Gastroesophageal sphincter (tissue), 3 donors: ENCODE measurements around the gene ZNF775.

Experiments used
- POLR2A ChIP-seq, 2 donors: fragments of 450-650 bp; IDR thresholded peaks; one replicate each; pipeline ENCODE4 v1.6.1; 2017; ENCODE audit warnings: antibody characterized with exemption in 2 of 2, mild to moderate bottlenecking in 2 of 2, moderate library complexity in 1 of 2
- TF ChIP-seq, protein P1 (sequence below), 4 experiments: fragments of 200-600 bp in 2 of 4; fragments of 450-650 bp in 2 of 4; sonication (generic) in 1 of 4; IDR thresholded peaks; one replicate each; pipeline ENCODE4 v1.5.1; 2017 to 2019; ENCODE audit warnings: antibody characterized with exemption in 4 of 4, mild to moderate bottlenecking in 2 of 4, moderate library complexity in 2 of 4

DNA sequence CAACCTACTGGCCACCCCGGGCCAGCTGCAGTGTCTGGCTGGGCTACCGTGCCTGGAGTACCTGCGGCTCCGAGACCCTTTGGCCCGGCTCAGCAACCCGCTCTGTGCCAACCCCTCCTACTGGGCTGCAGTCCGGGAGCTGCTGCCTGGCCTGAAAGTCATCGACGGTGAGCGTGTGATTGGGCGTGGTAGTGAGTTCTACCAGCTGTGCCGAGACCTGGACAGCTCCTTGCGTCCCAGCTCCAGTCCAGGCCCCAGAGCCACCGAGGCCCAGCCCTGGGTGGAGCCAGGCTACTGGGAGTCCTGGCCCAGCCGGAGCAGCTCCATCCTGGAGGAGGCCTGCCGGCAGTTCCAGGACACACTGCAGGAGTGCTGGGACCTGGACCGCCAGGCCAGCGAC lies 42.0 kb upstream of the ZNF775 start:
- no peak for TF ChIP-seq POLR2A (IDR thresholded peaks at IDR 0.05)
- TF ChIP-seq, protein P1, sequence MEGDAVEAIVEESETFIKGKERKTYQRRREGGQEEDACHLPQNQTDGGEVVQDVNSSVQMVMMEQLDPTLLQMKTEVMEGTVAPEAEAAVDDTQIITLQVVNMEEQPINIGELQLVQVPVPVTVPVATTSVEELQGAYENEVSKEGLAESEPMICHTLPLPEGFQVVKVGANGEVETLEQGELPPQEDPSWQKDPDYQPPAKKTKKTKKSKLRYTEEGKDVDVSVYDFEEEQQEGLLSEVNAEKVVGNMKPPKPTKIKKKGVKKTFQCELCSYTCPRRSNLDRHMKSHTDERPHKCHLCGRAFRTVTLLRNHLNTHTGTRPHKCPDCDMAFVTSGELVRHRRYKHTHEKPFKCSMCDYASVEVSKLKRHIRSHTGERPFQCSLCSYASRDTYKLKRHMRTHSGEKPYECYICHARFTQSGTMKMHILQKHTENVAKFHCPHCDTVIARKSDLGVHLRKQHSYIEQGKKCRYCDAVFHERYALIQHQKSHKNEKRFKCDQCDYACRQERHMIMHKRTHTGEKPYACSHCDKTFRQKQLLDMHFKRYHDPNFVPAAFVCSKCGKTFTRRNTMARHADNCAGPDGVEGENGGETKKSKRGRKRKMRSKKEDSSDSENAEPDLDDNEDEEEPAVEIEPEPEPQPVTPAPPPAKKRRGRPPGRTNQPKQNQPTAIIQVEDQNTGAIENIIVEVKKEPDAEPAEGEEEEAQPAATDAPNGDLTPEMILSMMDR (IDR thresholded peaks at IDR 0.05), result no peak
